Melanocyte of skin (primary cell): ENCODE data around the gene SAE1. TPM values are rescaled to one million over a fixed set of nuclear protein-coding genes. Genes with fewer than 3 reads are reported as not detected.

Experiments used
- small RNA-seq, 2 donors: library from RNA; depleted of rRNA; stranded (forward); fragments of <200 nt; gene quantifications; one replicate each; pipeline ENCODE3, GENCODE V24; 2012
- total RNA-seq, 2 donors: library from RNA; depleted of rRNA; stranded (reverse); fragments of >200 nt; gene quantifications; 2 replicates each; pipeline ENCODE4 v1.2.3, GENCODE V29; 2012

SAE1 gene
- total RNA-seq: 100 to 1,000 TPM in 1 of 2 donors, 10 to 100 TPM in 1; 81.2 to 154 TPM

GRCh38 chr19:47130589-47131227, at the start of gene SAE1:
TSS of gene SAE1 (plus strand) at chr19:47130835. CDS start at chr19:47130931, 96 bp downstream.

GRCh38 chr19:47112997-47113849, 17.4 kb upstream of the SAE1 start, which contains the start of gene ZC3H4:
TSS of gene ZC3H4 (minus strand) at chr19:47113776. CDS start at chr19:47112584, 1,192 bp downstream.

DNA sequence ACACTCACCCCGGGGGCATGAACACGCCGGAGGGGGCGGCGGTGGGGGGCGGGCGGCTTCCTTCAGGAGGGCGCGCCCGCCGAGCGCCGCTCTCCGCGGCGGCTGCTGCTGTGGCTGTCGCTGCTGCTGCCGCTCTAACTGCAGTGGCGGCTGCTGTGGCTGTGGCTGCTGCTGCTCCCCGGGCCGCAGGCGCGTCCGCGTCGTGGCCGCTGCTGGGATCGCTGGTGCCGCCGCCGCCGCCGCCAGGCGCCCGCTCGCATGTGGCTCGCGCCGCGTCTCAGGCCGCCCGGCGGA, 100.2 kb downstream of the SAE1 start, which contains the start of gene BBC3:
TSS of gene BBC3 (minus strand) at position 279 of the 294 bp plus-strand sequence. CDS start 2,768 bp downstream, outside the sequence.

GRCh38 chr19:47255879-47256692, 125.5 kb downstream of the SAE1 start, which contains the start of gene CCDC9:
TSS of gene CCDC9 (plus strand) at chr19:47256525. CDS start at chr19:47258401, 1,876 bp downstream.

Small RNAs within 50 kb of the gene (small RNA-seq; reads per million reads assigned to genes)
- 0 reads per million in 2 donors for gene MIR3190

Other genes starting within 250 kb of the SAE1 start
- under 1 TPM; 0.34 to 0.67 TPM for gene NPAS1, start 111.0 kb upstream of the SAE1 start, total RNA-seq
- 10 to 100 TPM; 31.0 to 35.3 TPM for gene TMEM160, start 82.2 kb upstream of the SAE1 start, total RNA-seq
- 10 to 100 TPM; 17.6 to 19.6 TPM for gene ZC3H4, start 17.1 kb upstream of the SAE1 start, total RNA-seq
- gene BBC3, start 100.4 kb downstream of the SAE1 start, total RNA-seq: 1 to 10 TPM; 5.0 to 8.9 TPM
- gene CCDC9, start 125.7 kb downstream of the SAE1 start, total RNA-seq: 1 to 10 TPM; 2.1 to 4.3 TPM
- gene INAFM1, start 144.1 kb downstream of the SAE1 start, total RNA-seq: under 1 TPM; 0.69 to 1.00 TPM
- gene C5AR1, start 179.0 kb downstream of the SAE1 start, total RNA-seq: under 1 TPM; under 0.01 to 0.33 TPM
- not detected for gene C5AR2, start 201.3 kb downstream of the SAE1 start, total RNA-seq
- 10 to 100 TPM; 11.0 to 15.3 TPM for gene DHX34, start 218.5 kb downstream of the SAE1 start, total RNA-seq